BLaER1 (cell line): ENCODE data around the gene TMEM231.
"Not testable (repeated sequence)": the region's sequence is repeated elsewhere in the genome, so short reads cannot be mapped to it uniquely, and the experiment has no call there.

Experiments used
- H3K27ac ChIP-seq: shearing (Covaris generic); formaldehyde crosslinking; 2 replicates; pipeline ENCODE4 v1.8.1; 2022
- H3K27me3 ChIP-seq: shearing (Covaris generic); formaldehyde crosslinking; 2 replicates; pipeline ENCODE4 v1.8.1; 2022
- H3K36me3 ChIP-seq: shearing (Covaris generic); formaldehyde crosslinking; 2 replicates; pipeline ENCODE4 v1.8.1; 2022
- H3K4me1 ChIP-seq: shearing (Covaris generic); formaldehyde crosslinking; 2 replicates; pipeline ENCODE4 v1.8.1; 2022
- H3K4me2 ChIP-seq: shearing (Covaris generic); formaldehyde crosslinking; 2 replicates; pipeline ENCODE4 v1.8.1; 2022
- H3K4me3 ChIP-seq: shearing (Covaris generic); formaldehyde crosslinking; 2 replicates; pipeline ENCODE4 v1.8.1; 2022
- H3K9ac ChIP-seq: shearing (Covaris generic); formaldehyde crosslinking; 2 replicates; pipeline ENCODE4 v1.8.1; 2022
- H3K9me3 ChIP-seq: shearing (Covaris generic); formaldehyde crosslinking; 2 replicates; pipeline ENCODE4 v1.8.1; 2022
- H4K20me1 ChIP-seq: shearing (Covaris generic); formaldehyde crosslinking; 2 replicates; pipeline ENCODE4 v1.8.1; 2022
- Cebpa-rat ChIP-seq: shearing (Covaris generic); IDR thresholded peaks from 2 replicates; pipeline ENCODE4 v1.8.1; 2022

TMEM231 gene

DNA sequence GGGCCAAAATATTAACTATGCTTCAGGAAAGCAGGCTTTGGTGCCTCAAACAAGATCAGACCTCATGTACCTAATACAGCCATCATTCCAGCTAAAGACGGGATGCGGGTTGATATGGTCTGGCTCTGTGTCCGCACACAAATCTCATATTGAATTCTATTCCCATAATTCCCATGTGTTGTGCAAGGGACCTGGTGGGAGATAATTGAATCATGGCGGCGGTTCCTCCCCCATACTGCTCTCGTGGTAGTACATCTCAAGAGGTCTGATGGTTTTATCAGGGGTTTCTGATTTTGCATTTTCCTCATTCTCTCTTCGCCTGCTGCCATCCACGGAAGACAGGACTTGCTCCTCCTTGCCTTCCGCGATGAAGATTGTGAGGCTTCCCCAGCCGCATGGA, 41.8 kb downstream of the TMEM231 start:
- no peak for TF ChIP-seq Cebpa-rat

GRCh38 chr16:75506574-75506973, 49.5 kb downstream of the TMEM231 start:
- peak overlapping the region; percentile 65 for H3K27ac ChIP-seq
- no peak overlapping the region for H3K9ac ChIP-seq
- peak overlapping the region; percentile 66 for H3K4me2 ChIP-seq

More for the DNA sequence above, 41.8 kb downstream of the TMEM231 start:
- no peak overlapping the region for H3K27ac ChIP-seq
- H3K36me3 ChIP-seq: no peaks in the 10 kb centered on the region
- peaks cover 11% of the 10 kb centered on the region for H3K9me3 ChIP-seq
- no peak overlapping the region for H3K4me3 ChIP-seq
- H3K4me1 ChIP-seq: peaks cover 21% of the 10 kb centered on the region
- no peaks in the 10 kb centered on the region for H3K27me3 ChIP-seq
- no peak overlapping the region for H3K9ac ChIP-seq
- no peak overlapping the region for H3K4me2 ChIP-seq
- H4K20me1 ChIP-seq: no peaks in the 10 kb centered on the region

DNA sequence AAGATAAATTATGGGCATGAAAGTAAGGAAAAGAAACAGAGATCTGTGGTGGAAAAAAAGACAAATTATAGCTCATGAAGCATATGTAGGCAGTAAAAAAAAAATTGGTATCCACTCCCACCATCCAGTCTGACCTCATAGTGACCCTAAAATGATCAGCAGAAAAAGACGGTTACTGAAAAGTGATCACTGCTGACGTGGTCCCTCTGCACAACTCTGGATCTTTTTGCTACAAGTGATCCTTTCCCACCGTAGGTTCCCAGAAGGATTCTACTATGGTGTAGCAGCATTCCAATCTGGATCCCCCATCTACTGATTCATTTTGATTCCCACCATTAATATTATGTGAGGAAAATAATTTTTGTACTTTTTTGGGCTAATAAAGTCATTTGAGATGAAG, 49.9 kb downstream of the TMEM231 start:
- Histone ChIP-seq H3K9ac (no peak overlapping the region), H4K20me1 (no peaks in the 10 kb centered on the region), H3K36me3 (no peaks in the 10 kb centered on the region), H3K9me3 (peaks cover 43% of the 10 kb centered on the region), H3K4me2 (peak overlapping the region; percentile 66), H3K4me1 (peaks cover 72% of the 10 kb centered on the region), H3K4me3 (no peak overlapping the region), H3K27ac (peak overlapping the region; percentile 65), H3K27me3 (no peaks in the 10 kb centered on the region)
- TF ChIP-seq Cebpa-rat: no peak

More at GRCh38 chr16:75506574-75506973, 49.5 kb downstream of the TMEM231 start:
- Histone ChIP-seq H3K36me3 (no peaks in the 10 kb centered on the region), H3K9me3 (peaks cover 43% of the 10 kb centered on the region), H3K27me3 (no peaks in the 10 kb centered on the region), H3K4me3 (no peak overlapping the region), H4K20me1 (no peaks in the 10 kb centered on the region), H3K4me1 (peaks cover 68% of the 10 kb centered on the region)
- no peak for TF ChIP-seq Cebpa-rat

- H3K27ac ChIP-seq: peak overlapping the region; percentile 62
- H3K9me3 ChIP-seq: peaks cover 45% of the 10 kb centered on the region
- peak overlapping the region; percentile 50 for H3K4me2 ChIP-seq
- peaks cover 84% of the 10 kb centered on the region for H3K4me1 ChIP-seq
- TF ChIP-seq Cebpa-rat: no peak
- no peaks in the 10 kb centered on the region for H4K20me1 ChIP-seq
- no peak overlapping the region for H3K9ac ChIP-seq
- H3K4me3 ChIP-seq: no peak overlapping the region
- no peaks in the 10 kb centered on the region for H3K36me3 ChIP-seq
- H3K27me3 ChIP-seq: no peaks in the 10 kb centered on the region
Observed at GRCh38 chr16:75503801-75504200, 52.3 kb downstream of the TMEM231 start.

GRCh38 chr16:75502916-75503605, 53.0 kb downstream of the TMEM231 start:
- H3K4me2 ChIP-seq: peak overlapping the region; percentile 50
- H4K20me1 ChIP-seq: no peaks in the 10 kb centered on the region
- TF ChIP-seq Cebpa-rat: no peak
- H3K27ac ChIP-seq: peak overlapping the region; percentile 30
- no peak overlapping the region for H3K9ac ChIP-seq
- H3K27me3 ChIP-seq: no peaks in the 10 kb centered on the region
- H3K36me3 ChIP-seq: no peaks in the 10 kb centered on the region
- H3K4me1 ChIP-seq: peaks cover 86% of the 10 kb centered on the region
- no peak overlapping the region for H3K4me3 ChIP-seq
- H3K9me3 ChIP-seq: peaks cover 37% of the 10 kb centered on the region

DNA sequence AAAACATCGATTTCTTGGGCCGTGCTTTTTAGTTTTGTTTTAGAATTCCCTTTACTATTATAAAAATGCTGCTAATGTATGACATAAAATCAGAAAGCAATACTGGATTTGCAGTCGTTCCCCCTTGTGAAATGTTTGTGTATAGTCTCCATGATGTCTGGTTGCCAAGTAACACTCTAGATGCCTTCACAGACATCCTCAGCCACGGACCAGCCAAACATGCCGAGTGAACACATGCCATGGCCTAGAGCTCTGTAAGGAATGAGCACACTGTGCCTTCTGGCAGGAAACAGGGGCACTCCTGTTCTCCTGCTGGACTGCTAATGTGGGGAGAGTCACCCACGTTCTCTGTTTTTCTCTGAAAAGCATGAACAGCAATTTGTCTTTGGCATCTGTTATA, 54.2 kb downstream of the TMEM231 start:
- peaks cover 86% of the 10 kb centered on the region for H3K4me1 ChIP-seq
- H3K4me2 ChIP-seq, H3K9ac ChIP-seq, H4K20me1 ChIP-seq, H3K36me3 ChIP-seq, H3K4me3 ChIP-seq, H3K27me3 ChIP-seq, H3K27ac ChIP-seq: not testable (repeated sequence)
- H3K9me3 ChIP-seq: peaks cover 25% of the 10 kb centered on the region

- peaks cover 86% of the 10 kb centered on the region for H3K4me1 ChIP-seq
- no peaks in the 10 kb centered on the region for H4K20me1 ChIP-seq
- no peaks in the 10 kb centered on the region for H3K27me3 ChIP-seq
- no peak for TF ChIP-seq Cebpa-rat
- H3K36me3 ChIP-seq: no peaks in the 10 kb centered on the region
- H3K9me3 ChIP-seq: peaks cover 20% of the 10 kb centered on the region
- no peak overlapping the region for H3K27ac ChIP-seq
- no peak overlapping the region for H3K9ac ChIP-seq
- no peak overlapping the region for H3K4me3 ChIP-seq
- no peak overlapping the region for H3K4me2 ChIP-seq
Observed at GRCh38 chr16:75501359-75501758, 54.7 kb downstream of the TMEM231 start.

- H3K36me3 ChIP-seq, H3K4me3 ChIP-seq, H4K20me1 ChIP-seq, H3K27ac ChIP-seq, H3K9ac ChIP-seq, H3K27me3 ChIP-seq: not testable (repeated sequence)
- peaks cover 79% of the 10 kb centered on the region for H3K4me1 ChIP-seq
- peaks cover 11% of the 10 kb centered on the region for H3K9me3 ChIP-seq
- H3K4me2 ChIP-seq: peak overlapping the region; percentile 39; the same call in 1 of the 2 replicates
Observed at GRCh38 chr16:75498605-75499322, 57.3 kb downstream of the TMEM231 start.

GRCh38 chr16:75497558-75497957, 58.5 kb downstream of the TMEM231 start:
- Histone ChIP-seq H3K4me1 (peaks cover 79% of the 10 kb centered on the region), H3K27me3 (no peaks in the 10 kb centered on the region), H3K27ac (peak overlapping the region; percentile 0; the same call in 1 of the 2 replicates), H3K9me3 (peaks cover 11% of the 10 kb centered on the region; the same call in 1 of the 2 replicates), H4K20me1 (peaks cover 1% of the 10 kb centered on the region; the same call in 1 of the 2 replicates), H3K36me3 (no peaks in the 10 kb centered on the region), H3K4me3 (no peak overlapping the region), H3K9ac (no peak overlapping the region), H3K4me2 (no peak overlapping the region)
- TF ChIP-seq Cebpa-rat: no peak

DNA sequence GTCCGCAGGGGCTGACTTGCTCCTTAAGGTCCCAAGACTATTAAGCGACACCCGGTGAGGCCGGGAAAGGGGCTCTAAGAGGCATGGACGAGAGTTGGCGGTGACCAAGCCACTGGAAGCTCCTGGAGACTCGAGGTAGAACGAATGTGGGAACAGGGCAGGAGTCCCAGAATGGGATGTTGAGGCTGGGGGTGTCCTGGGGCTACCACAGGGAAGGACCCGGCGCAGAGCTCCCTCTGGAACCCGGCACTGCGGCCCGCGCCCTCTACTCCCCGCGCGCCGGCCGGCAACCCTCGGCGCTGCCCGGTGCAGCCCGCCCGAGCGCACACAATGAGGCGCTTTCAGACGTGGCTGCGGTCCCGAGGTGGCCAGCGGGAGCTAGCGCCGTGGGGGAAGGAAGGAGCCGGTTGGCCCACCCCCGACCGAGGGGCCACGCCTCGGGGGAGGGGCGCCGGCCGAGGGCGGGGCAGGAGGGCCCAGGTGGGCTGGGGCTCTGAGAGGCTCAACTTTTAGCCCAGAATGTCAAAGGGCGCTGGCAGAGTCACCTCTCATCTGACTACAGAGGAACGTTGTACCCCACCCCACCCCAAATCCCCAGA, 60.9 kb downstream of the TMEM231 start, which contains the start of gene CHST6:
Gene CHST6 (minus strand): TSS at position 366 of the 599 bp plus-strand sequence. CDS start 15,613 bp downstream, outside the sequence.
- Histone ChIP-seq H3K27me3 (no peaks in the 10 kb centered on the region), H3K9me3 (peaks cover 2% of the 10 kb centered on the region; the same call in 1 of the 2 replicates), H3K4me1 (peaks cover 84% of the 10 kb centered on the region), H3K36me3 (no peaks in the 10 kb centered on the region), H3K4me2 (peak within 1 kb of the TSS; percentile 93), H3K9ac (peak within 1 kb of the TSS; percentile 85), H4K20me1 (peaks cover 23% of the 10 kb centered on the region), H3K27ac (peak within 1 kb of the TSS; percentile 84), H3K4me3 (peak within 1 kb of the TSS; percentile 79)
- no peak for TF ChIP-seq Cebpa-rat
